HG02870 (cell line): ENCODE data around the gene ZNF232.
"Not testable (repeated sequence)": the region's sequence is repeated elsewhere in the genome, so short reads cannot be mapped to it uniquely, and the experiment has no call there.

Experiments
- ATAC-seq: cut with Tn5 transposase; IDR thresholded peaks from one replicate; pipeline ENCODE4 v1.9.1; 2021; ENCODE audit warnings: mild to moderate bottlenecking, moderate library complexity; ENCODE audit not compliant: unreplicated experiment

Gene ZNF232

DNA sequence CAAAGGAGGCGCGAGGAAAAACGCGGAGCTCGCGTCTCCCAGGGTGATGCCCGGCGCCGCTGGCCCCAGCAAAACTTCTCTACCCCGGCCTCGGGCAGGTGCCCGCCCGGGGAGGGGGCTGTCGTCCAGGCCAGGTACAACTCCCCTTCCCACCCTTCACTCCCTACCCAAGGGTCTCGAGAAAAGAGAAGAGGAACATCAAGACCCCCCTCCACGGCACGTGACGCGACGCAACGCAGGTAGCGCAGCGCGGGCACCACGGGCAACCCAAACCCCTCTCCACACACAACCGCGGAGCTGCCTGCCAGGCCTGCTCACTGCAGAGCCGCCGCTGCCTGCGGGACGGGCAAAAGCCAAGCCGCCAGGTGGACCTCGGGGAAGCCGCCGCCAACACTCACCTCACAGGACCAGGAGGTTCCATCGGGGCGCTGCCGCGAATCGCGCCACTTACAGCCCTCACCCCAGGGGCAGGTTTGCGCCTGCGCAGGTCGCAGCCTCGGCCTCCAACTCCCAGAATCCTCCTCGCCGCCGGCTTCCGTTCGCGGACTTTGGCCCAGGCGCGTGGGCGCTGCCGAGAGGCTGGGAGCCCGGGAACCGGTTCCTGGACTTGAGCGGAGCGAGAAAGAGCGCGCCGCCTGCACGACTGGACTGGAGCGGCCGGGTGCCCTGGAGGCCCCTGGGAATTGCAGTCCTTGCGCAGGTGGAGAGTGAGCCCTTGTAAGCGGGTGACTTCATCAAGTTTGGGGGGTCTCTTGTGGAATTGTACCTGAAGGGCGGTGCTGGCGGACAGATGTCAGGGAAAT is at the start of gene ZNF232:
ZNF232 (minus strand) TSS at position 477 of the 803 bp plus-strand sequence; CDS start at position 421, 56 bp downstream.
- ATAC-seq, result peak; percentile 61

DNA sequence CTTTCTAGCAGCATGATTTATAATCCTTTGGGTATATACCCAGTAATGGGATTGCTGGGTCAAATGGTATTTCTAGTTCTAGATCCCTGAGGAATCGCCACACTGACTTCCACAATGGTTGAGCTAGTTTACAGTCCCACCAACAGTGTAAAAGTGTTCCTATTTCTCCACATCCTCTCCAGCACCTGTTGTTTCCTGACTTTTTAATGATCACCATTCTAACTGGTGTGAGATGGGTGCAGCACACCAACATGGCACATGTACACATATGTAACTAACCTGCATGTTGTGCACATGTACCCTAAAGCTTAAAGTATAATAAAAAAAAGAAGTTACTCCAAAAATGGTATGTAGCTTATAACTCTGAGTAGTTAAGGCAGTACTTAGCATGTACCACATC is 49.0 kb upstream of the ZNF232 start:
- ATAC-seq, result not testable (repeated sequence)

DNA sequence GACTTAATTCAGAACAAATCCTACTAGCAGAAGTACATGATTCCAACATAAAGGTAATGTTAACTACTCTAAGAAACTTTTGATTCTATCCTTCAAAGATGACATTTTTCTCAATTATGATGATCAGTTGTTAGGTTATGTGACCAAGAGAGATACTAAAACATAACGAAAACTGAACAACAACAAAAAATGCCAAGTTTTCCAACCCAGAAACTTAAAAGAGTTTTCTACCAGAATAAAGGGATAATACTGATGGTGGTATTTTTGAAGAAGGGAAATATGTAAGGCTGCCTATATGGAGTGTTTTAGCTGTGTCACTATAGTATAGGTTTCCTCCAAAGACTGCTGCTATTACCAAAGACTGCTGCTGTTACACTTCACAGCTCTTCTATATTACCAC is 34.4 kb upstream of the ZNF232 start:
- ATAC-seq, result not testable (repeated sequence)

DNA sequence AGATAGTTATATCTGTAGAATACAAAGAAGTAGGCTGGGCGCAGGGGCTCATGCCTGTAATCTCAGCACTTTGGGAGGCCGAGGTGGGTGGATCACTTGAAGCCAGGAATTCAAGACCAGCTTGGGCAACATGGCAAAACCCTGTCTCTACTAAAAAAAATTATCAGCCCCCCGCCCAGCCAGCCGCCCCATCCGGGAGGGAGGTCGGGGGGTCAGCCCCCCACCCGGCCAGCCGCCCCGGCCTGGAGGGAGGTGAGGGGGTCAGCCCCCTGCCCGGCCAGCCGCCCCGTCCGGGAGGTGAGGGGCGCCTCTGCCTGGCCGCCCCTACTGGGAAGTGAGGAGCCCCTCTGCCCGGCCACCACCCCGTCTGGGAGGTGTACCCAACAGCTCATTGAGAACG is 31.2 kb upstream of the ZNF232 start:
- not testable (repeated sequence) for ATAC-seq

DNA sequence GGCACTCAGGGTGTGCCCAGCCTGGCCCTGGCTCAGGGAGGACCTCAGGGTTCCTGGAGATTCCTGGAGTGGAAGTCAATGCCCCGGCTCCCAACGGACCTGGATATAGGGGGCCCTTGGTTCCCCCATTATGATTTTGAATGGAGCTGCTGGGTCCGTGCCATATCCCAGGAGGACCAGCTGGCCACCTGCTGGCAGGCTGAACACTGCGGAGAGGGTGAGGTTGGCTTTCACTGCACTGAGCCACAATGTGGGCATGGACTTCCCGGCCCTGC is 27.7 kb upstream of the ZNF232 start:
- no peak for ATAC-seq

DNA sequence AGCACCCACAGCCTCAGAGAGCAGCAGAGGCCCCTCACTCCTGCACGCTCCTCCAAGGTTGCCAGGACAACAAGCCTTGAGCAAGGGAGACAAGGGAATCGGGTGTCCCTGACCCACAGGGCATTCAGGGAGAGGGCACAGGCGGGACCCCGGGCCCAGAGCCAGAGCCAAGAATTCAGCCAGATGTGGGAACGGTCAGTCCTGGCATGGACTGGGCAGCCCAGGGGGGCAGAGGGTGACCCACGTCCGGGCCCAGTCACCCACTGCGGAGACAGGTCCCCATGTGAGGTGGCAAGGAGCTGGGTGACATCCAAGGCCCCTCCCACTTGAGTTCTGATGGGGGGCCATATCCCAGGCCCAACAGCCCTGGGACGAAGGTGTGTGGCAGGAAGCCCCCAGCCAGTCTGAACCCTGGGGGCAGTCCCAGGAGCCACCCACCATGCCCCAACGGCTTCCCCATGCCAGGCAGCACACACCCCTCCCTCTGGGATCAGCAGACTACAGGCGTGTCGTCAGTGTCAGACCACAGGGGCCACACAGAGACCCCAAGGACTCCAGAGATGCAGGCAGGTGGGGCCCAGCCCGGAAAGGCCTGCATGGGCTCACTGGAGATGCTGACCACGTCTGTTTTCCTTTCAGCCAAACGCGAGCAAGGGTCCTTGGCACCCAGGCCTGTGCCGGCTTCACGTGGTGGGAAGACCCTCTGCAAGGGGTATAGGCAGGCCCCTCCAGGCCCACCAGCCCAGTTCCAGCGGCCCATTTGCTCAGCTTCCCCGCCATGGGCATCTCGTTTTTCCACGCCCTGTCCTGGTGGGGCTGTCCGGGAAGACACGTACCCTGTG is 27.2 kb upstream of the ZNF232 start:
- ATAC-seq, result no peak

DNA sequence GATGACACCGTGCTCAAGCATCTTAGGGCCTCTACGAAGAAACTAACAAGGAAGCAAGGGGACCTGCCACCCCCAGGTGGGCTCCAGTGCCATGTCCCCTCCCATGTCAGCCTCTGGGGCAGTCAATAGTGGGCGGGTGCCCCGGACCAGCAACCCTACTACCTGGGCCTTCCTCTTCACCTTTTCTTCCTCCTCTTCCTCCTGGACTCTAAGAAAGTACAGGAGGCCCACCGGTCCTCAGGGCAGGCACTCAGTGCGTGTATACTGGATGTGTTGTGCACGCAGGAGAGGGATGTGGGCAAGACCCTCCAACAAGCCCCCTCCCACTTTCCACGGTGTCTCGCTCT is 26.5 kb upstream of the ZNF232 start:
- ATAC-seq, result not testable (repeated sequence)

DNA sequence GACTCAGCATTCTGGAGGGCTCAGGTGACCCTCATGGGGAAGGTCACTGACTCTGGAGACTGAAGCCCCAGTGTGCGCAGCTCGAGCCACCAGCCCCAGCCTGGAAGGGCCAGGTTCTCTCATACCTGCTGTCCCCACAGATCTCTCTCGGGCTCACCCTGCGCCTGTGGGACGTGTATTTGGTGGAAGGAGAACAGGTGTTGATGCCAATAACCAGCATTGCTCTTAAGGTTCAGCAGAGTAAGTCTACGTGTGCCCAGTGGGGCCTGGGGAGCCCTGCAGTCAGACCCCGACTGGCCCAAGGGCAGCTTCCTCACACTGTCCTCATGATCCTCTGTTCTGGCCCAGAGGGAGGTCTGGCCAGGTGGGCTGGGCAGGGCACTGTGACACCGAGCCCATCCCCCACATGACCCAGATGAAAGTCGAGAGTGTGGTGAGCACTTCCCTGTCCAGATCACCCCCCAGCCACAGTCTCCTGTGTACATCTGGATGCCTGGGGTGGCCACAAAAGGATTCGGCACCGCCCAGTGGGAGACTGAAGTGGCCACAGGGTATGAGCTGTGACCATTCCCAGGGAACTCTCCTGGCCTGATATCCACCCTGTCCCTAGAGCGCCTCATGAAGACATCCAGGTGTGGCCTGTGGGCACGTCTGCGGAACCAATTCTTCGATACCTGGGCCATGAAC is 26.0 kb upstream of the ZNF232 start:
- not testable (repeated sequence) for ATAC-seq

DNA sequence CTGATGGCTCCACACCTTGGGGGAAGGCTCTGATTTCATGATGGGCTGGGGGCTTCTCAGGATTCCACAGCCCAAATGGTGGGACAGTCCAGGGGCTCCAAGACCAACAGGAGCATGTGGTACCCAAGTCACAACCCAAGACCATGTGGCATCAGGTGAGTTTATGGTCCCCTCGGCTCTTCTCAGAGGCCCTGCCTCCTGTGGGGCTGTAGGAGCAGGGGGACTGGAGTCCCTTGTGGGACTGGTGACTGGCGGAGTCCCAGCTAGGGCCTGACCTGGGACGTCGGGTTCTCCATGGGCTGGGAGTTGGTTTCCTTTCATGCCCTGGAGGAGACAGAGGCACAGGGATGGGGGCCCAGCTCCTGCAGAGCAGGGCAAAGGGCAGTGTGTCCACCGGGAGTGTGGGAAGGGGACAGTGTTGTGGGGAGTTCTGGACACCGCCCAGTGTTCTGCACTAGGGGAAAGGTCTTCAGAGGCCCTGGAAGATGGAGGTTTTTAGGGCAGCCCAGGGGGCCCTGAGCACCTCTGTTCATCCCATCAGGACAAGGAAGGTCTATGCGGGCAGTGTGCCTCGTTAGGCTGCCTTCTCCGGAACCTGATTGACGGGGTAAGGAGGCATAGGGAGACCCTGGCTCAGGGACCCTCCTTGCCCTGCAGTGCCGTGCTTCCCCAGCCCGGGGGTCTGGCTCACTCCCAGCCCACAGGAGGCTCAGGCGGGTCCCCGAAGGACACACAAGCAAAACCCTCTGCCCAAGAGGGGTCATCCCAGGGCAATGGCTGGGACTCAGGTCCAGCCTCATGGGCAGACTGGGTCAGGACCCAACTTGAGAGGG is 25.1 kb upstream of the ZNF232 start:
- not testable (repeated sequence) for ATAC-seq

DNA sequence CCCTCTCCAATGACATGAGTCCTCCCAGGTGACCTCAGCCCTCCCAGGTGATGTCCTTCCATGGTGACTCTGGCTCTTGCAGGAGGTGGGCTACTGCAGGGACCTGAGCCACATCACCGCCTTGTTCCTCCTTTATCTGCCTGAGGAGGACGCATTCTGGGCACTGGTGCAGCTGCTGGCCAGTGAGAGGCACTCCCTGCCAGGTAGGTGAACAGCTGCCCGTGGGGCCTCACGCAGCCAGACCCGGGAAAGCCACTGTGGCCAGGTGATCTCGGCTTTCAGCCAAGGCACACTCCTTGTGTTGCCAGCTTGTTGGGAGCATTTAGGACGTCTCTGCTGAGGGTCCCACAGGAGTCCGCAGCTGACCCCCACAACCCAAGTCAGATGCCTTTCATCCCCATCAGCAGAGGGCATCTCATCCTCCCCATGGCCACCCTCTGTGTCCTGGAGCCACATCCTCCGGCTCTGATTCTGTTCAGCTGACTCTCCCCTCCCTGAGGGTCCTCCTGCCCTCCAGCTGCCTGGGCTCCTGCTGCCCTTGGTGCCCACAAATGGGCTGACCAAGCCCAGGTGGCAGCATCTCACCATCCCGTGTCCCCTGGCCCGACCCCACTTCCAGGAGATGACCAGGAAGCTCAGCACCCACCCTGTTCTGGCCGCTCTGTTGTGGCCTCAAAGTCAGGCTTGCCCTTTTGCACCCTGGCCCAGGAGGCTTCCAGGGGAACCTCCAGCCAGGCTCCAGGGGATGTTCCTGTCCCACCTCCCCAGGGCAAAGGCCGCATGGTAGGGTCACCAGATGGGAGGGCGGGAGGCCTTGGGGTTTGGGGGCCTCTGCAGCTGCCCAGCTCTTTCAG is 24.3 kb upstream of the ZNF232 start:
- ATAC-seq, result no peak

DNA sequence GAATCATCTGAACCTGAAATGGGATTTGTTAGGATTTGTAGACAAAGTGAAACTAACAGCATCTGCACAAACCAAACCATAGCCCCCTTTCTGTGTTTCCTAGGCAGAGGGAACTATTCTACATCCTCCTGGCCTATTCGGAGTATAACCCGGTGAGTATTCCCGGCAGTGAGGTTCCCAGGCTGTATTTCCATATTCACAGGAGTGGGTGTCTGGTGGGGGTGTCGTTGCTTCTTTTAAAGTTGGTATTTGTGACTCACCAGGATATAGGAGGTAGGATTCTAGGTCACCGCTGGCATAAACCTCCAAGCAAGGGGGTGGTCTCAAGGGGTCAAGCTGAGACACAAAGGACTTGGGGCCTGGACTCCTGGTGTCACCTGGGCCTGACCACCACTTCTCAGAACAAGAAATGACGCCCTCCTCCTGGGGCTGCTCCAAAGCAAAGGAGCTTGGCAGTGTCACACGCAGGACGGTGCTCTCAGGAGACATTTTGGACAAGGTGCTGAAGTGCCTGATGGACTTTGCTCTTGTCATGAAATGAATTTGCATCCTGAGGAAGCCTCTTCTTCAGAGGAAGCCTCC is 23.5 kb upstream of the ZNF232 start:
- not testable (repeated sequence) for ATAC-seq

DNA sequence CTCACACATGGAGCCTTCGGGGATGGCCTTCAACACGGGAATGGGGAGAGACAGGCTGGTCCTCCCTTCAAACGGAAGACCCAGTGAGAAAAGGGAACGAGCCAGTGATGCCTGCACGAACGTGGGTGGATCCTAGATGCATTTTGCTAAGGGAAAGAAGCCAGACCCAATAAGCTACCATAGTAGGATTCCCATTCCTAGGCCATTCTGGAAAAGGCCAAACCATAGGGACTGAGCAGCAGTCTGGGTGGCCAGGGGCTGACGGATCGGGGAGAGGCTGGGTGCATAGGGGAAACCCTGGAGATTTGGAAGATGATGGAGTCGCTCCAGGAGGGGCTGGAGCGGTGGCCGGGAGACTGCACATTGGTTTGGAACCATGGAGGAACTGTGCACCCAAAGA is 22.9 kb upstream of the ZNF232 start:
- not testable (repeated sequence) for ATAC-seq

DNA sequence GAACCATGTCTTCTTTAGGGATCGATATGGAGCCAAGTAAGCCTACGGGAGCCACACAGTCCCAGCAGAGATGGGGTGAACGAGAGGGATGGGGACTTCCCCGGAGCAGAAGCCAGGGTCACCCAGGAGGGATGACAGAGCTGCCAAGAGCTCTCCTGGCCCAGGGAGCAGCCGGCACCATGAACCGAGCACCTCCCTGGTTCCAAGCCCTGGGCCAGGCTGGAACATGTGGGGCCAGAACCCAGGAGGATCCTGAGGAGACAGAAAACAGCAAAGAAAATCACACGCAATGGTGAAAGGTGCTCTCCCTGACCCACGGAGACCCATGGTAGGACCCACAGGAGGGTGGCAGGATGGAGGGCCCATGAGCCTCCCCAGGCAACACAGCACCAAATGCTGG is 22.3 kb upstream of the ZNF232 start:
- not testable (repeated sequence) for ATAC-seq

DNA sequence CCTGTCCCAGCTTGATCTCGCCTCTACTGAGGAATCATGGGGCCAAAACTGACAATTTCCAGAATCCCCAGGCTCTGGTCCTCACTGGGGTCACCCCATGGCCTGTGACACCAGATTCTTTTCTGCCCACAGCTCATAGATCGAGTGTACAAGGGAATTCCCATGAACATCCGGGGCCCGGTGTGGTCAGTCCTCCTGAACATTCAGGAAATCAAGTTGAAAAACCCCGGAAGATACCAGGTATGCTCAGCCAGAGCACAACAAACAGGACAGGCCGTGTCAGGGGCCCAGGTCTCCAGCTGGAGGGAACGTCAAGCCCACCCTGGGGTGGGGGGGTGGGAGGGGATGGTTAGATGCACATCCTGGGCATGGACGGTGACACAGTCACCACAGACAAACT is 21.6 kb upstream of the ZNF232 start:
- no peak for ATAC-seq

DNA sequence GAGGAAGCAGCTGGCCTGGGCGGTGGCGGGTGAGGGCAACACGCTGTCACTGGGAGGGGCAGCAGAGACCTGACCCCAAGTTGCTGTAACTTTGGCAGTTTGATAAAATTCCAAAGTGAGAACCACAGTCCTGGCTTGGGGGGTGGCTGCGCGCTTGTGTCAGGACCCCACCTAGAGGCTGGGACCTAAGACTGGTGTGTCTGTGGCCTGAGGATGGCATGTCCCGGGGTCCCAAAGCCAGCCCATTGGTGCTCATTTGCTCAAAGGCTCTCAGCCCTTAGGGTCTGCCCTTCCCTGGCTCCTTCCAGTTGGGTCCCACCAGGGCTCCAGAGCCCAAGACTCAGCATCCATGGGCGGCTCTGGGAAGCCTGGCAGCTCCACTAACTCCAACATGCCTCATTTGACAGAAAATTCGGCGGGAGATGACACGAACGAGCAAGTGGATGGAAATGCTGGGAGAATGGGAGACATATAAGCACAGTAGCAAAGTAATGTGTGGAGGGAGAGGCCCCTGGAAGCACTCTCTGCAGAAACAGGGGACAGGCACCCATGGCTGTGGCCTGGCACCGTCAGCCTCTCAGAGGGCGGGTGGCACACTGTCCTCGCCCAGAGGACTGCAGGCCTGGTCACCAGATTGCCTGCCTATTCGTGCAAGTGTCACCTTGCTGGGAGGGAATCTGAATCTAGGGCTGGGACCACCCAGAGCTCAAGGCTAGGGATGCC is 21.0 kb upstream of the ZNF232 start:
- ATAC-seq, result not testable (repeated sequence)

DNA sequence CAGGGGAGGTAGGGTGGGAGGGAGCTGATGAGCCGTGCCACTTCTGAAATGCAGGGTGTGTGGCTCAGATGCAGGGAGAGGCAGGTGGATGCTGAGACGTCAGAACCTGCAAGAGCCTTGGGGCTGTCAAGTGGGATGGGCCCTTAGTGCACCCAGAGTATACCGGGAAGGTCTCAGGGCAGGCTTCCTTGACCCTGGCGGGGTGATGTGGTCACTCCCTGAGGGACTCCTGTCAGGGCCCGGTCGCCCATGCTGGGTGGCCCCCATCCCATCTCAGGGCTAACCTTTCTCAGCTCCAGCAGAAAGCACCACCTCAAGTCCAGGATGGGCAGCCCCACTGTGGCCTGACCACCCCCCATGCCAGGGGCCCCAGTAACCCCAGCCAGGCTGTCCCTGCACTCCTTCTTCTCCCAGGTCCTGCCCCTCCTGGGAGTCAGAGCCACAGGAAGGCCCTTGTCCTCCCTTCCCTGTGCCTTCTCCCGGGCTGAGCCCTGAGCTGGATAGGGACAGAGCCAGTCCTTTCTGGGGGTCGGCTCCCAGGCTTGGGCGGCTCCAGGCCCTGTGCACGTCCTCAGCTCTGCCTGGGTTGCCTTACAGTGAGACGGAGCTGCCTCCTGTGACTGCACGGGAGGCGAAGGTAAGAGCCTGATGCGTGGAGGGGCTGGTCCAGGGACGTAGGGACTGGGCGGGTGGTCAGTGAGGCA is 20.3 kb upstream of the ZNF232 start:
- ATAC-seq, result not testable (repeated sequence)

DNA sequence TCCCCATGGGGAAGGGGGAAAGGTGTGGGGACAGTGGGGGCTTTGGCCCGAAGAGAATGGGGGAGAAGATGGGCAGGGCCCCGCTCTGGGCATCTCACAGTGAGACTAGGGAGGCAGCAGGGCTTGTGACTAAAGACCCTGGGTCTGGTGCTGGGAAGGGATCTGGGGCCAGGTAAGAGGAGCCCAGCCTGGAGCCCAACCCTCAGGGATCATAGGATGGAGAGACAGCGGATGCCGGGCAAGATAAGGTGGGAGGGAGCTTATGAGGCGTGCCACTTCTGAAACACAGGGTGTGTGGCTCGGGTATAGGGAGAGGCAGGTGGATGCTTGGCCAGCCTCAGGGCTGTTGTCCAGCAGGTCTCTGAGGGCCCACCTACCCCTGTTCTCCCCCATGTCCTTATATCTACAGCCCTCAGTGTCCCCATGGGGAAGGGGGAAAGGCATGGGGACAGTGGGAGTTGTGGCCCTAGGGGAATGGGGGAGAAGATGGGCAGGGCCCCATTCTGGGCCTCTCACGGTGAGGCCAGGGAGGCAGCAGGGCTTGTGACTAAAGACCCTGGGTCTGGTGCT is 19.6 kb upstream of the ZNF232 start:
- ATAC-seq, result no peak

DNA sequence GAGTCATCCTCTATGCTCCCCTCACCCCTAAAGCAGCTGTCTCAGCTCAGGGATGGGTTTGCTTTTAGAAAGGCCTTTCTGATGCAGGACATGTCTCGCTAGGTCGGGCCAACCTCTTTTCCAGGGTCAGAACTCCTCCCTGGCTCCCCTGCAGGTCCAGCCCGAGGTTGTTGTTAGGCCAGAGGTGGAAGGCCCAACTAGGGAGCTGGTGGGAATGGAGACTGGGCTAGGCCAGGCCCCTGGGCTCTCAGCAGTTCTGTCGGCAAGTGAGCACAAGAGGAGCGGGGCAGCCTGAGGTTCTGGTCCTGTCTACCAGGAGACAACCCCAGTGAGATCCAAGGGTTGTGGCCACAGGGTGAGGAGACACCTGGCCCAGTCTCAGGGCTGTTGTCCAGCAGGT is 19.0 kb upstream of the ZNF232 start:
- not testable (repeated sequence) for ATAC-seq
